ENCODE measurements around the gene SEC16A.

- TF ChIP-seq FOXM1 (IDR thresholded peaks at IDR 0.05; ENCODE audit: borderline replicate concordance): no peak
- TF ChIP-seq NFRKB (IDR thresholded peaks at IDR 0.05): no peak
- no peak for TF ChIP-seq ARNT (IDR thresholded peaks at IDR 0.05)
- no peak for TF ChIP-seq FOXK2 (IDR thresholded peaks at IDR 0.05)
- no peak for TF ChIP-seq BHLHE40 (IDR thresholded peaks at IDR 0.05; ENCODE audit: borderline replicate concordance)
- no peak for TF ChIP-seq ELF4 (IDR thresholded peaks at IDR 0.05)
- no peak for TF ChIP-seq LEF1 (IDR thresholded peaks at IDR 0.05; ENCODE audit: borderline replicate concordance)
- no peak for TF ChIP-seq SUZ12 (IDR thresholded peaks at IDR 0.05)
- TF ChIP-seq L3MBTL2 (conservative IDR thresholded peaks at IDR 0.05): no peak
- TF ChIP-seq CTBP1 (IDR thresholded peaks at IDR 0.05; ENCODE audit: borderline replicate concordance): no peak
Observed at GRCh38 chr9:136530461-136531089, 47.7 kb upstream of the SEC16A start.

All from HEK293T (cell line).